Measurements from ENCODE around the gene ADAMTS8. TPM values are rescaled to one million over a fixed set of nuclear protein-coding genes. Genes with fewer than 3 reads are reported as not detected.

ADAMTS8 gene
- polyA plus RNA-seq, 2 of the 4 experiments (the other 2 are of a cell fraction), result 0.17 to 0.26 TPM

DNA sequence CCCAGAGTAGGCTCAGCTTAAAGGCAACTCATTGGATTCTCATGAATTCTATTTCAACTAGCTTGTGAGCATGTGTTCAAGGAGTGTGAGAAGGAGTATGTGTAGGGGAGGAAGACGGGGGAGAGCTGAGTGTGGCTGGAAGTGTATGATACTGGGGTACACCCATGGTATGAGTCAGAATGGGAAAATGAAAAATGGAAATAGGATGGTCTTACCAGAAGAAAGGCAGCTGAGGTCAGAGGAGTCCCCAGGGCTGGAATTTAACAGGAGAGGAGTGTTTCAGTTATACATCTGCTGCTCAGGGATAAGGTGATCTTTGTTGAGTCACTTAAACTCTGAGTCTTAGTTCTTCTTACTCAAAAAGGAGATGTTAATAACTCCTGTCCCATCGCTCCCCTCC, 13.3 kb upstream of the ADAMTS8 start:
- no peak overlapping the region for H3K4me2 ChIP-seq
- DNase-seq (ENCODE audit: low read depth in 1 of 2, low spot score in 1 of 2) (no peak), FAIRE-seq (no peak), ATAC-seq (no peak)
- 46% methylated on average over 2 of the region's 2 CpGs for WGBS (ENCODE audit: missing lambda C conversion rate)
- no peak overlapping the region for H3K27ac ChIP-seq
- ChIA-PET CTCF (interaction anchor here (0.7 to 25.6 kb wide), 5 partner anchors 9 to 454 kb away, joined by 3 to 732 read pairs (median 3); no protein-coding TSS in a partner anchor), POLR2A (no interaction called here)
- TF ChIP-seq GATA3 (IDR thresholded peaks at IDR 0.05; ENCODE audit: borderline replicate concordance) (no peak), CHD4 (IDR thresholded peaks at IDR 0.05; ENCODE audit: borderline replicate concordance) (no peak), SREBF2 (IDR thresholded peaks at IDR 0.05) (no peak), ZFP36 (IDR thresholded peaks at IDR 0.05; ENCODE audit: borderline replicate concordance, partially characterized antibody) (no peak), NR3C1 (IDR thresholded peaks at IDR 0.05) (no peak), JUN (IDR thresholded peaks at IDR 0.05) (no peak), RARB (CRISPR knock-in tag; IDR thresholded peaks at IDR 0.05) (no peak), JUNB (IDR thresholded peaks at IDR 0.05) (no peak), RFX5 (IDR thresholded peaks at IDR 0.05) (no peak)
- TF ChIP-seq, protein P1, sequence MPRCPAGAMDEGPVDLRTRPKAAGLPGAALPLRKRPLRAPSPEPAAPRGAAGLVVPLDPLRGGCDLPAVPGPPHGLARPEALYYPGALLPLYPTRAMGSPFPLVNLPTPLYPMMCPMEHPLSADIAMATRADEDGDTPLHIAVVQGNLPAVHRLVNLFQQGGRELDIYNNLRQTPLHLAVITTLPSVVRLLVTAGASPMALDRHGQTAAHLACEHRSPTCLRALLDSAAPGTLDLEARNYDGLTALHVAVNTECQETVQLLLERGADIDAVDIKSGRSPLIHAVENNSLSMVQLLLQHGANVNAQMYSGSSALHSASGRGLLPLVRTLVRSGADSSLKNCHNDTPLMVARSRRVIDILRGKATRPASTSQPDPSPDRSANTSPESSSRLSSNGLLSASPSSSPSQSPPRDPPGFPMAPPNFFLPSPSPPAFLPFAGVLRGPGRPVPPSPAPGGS (IDR thresholded peaks at IDR 0.05), result no peak
- H3K4me1 ChIP-seq, result no peaks in the 10 kb centered on the region
- H3K9me3 ChIP-seq, result no peaks in the 10 kb centered on the region
- no peak overlapping the region for H3K4me3 ChIP-seq

DNA sequence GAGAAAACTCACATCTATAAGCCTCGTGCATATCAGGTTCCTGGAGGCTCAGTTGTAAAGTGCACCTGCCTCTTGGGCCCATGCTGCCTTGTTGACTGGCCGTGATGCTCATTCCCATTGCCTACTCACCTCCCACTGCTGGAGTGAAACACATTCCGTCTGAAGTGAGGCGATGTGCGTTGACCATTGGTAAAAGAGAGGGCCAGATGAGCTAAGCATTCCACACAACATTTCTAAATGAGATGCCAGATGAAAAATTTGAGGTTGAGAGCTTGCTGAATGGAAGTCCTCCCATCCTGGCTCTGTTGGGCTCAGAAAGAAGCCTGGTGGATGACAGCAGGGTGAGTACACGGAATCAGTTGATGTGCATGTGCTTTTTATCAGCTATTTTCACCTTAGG, 11.5 kb upstream of the ADAMTS8 start:
- 83% methylated on average over 6 of the region's 6 CpGs for WGBS (ENCODE audit: missing lambda C conversion rate)
- Histone ChIP-seq H3K4me3 (no peak overlapping the region), H3K4me2 (no peak overlapping the region), H3K9me3 (no peaks in the 10 kb centered on the region), H3K4me1 (peaks cover 12% of the 10 kb centered on the region), H3K27ac (no peak overlapping the region)
- ChIA-PET CTCF (interaction anchor here (11.4 to 25.6 kb wide), 2 partner anchors 387 to 426 kb away, joined by 163 to 732 read pairs; no protein-coding TSS in a partner anchor), POLR2A (no interaction called here)
- DNase-seq (ENCODE audit: low read depth in 1 of 2, low spot score in 1 of 2), result no peak
- TF ChIP-seq HOXB13 (CRISPR knock-in tag; IDR thresholded peaks at IDR 0.05; ENCODE audit: low read depth) (no peak), HEYL (CRISPR knock-in tag; IDR thresholded peaks at IDR 0.05) (no peak), TP53 (CRISPR knock-in tag; IDR thresholded peaks at IDR 0.05) (no peak), TFCP2L1 (CRISPR knock-in tag; IDR thresholded peaks at IDR 0.05) (no peak), CHD4 (IDR thresholded peaks at IDR 0.05; ENCODE audit: borderline replicate concordance) (no peak), POLR2AphosphoS2 (conservative IDR thresholded peaks at IDR 0.05; ENCODE audit: low read length) (no peak), CBX8 (IDR thresholded peaks at IDR 0.05) (no peak), CEBPB (IDR thresholded peaks at IDR 0.05) (no peak), JUNB (IDR thresholded peaks at IDR 0.05) (no peak)
- TF ChIP-seq, protein P2, sequence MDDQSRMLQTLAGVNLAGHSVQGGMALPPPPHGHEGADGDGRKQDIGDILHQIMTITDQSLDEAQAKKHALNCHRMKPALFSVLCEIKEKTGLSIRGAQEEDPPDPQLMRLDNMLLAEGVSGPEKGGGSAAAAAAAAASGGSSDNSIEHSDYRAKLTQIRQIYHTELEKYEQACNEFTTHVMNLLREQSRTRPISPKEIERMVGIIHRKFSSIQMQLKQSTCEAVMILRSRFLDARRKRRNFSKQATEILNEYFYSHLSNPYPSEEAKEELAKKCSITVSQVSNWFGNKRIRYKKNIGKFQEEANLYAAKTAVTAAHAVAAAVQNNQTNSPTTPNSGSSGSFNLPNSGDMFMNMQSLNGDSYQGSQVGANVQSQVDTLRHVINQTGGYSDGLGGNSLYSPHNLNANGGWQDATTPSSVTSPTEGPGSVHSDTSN (IDR thresholded peaks at IDR 0.05), result no peak
- TF ChIP-seq, protein P3, sequence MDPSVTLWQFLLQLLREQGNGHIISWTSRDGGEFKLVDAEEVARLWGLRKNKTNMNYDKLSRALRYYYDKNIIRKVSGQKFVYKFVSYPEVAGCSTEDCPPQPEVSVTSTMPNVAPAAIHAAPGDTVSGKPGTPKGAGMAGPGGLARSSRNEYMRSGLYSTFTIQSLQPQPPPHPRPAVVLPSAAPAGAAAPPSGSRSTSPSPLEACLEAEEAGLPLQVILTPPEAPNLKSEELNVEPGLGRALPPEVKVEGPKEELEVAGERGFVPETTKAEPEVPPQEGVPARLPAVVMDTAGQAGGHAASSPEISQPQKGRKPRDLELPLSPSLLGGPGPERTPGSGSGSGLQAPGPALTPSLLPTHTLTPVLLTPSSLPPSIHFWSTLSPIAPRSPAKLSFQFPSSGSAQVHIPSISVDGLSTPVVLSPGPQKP (IDR thresholded peaks at IDR 0.05; ENCODE audit: low read depth, low read length), result no peak
- TF ChIP-seq, protein P4, sequence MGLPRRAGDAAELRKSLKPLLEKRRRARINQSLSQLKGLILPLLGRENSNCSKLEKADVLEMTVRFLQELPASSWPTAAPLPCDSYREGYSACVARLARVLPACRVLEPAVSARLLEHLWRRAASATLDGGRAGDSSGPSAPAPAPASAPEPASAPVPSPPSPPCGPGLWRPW (IDR thresholded peaks at IDR 0.05), result no peak
- no peak for FAIRE-seq
- ATAC-seq, result no peak

DNA sequence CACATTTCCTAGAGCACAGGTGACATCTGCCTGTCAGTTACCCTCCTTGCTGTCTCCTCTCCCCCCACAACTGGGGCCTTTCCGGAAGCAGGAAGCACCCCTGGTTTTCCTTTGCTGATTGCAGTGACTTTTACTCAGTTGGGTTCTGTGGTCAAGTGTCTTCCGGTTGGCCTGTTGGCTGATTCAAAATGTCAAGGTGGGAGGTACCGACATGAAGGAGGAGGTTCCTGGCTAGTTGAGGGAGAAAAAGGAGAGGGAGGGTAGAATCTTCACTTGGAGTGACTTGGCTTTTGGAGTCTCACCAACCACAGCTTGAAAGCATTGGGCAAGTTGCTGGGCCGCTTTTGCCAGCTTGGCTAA, 10.7 kb upstream of the ADAMTS8 start:
- ATAC-seq, result no peak
- no peaks in the 10 kb centered on the region for H3K9me3 ChIP-seq
- ChIA-PET CTCF (interaction anchor here (1.8 to 25.6 kb wide), 3 partner anchors 388 to 455 kb away, joined by 5 to 732 read pairs (median 163); no protein-coding TSS in a partner anchor), POLR2A (no interaction called here)
- H3K4me3 ChIP-seq, result no peak overlapping the region
- no peak overlapping the region for H3K4me2 ChIP-seq
- DNase-seq (ENCODE audit: low read depth in 1 of 2, low spot score in 1 of 2), result no peak
- FAIRE-seq, result no peak
- TF ChIP-seq FOSL2 (IDR thresholded peaks at IDR 0.05) (no peak), FOSL2 (CRISPR knock-in tag; IDR thresholded peaks at IDR 0.05) (no peak), BHLHE40 (IDR thresholded peaks at IDR 0.05; ENCODE audit: low read depth, low read length) (no peak), ZSCAN20 (CRISPR knock-in tag; IDR thresholded peaks at IDR 0.05) (no peak), FOSB (CRISPR knock-in tag; IDR thresholded peaks at IDR 0.05) (no peak), HEYL (CRISPR knock-in tag; IDR thresholded peaks at IDR 0.05) (no peak), RAD21 (conservative IDR thresholded peaks at IDR 0.05 in 1 of 2, IDR thresholded peaks at IDR 0.05 in 1 of 2) (no peak), ZFP36 (IDR thresholded peaks at IDR 0.05; ENCODE audit: borderline replicate concordance, partially characterized antibody) (no peak), POLR2A (IDR thresholded peaks at IDR 0.05; ENCODE audit: low read length) (no peak), RFX5 (IDR thresholded peaks at IDR 0.05) (no peak), MAZ (IDR thresholded peaks at IDR 0.05; ENCODE audit: borderline replicate concordance, low read depth, low read length) (no peak), POLR2AphosphoS2 (conservative IDR thresholded peaks at IDR 0.05; ENCODE audit: low read length) (no peak), CBX8 (IDR thresholded peaks at IDR 0.05) (no peak), MAFK (IDR thresholded peaks at IDR 0.05; ENCODE audit: partially characterized antibody) (no peak)
- TF ChIP-seq, protein P5, sequence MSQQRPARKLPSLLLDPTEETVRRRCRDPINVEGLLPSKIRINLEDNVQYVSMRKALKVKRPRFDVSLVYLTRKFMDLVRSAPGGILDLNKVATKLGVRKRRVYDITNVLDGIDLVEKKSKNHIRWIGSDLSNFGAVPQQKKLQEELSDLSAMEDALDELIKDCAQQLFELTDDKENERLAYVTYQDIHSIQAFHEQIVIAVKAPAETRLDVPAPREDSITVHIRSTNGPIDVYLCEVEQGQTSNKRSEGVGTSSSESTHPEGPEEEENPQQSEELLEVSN (IDR thresholded peaks at IDR 0.05; ENCODE audit: borderline replicate concordance, low read depth), result no peak
- TF ChIP-seq, protein P6, sequence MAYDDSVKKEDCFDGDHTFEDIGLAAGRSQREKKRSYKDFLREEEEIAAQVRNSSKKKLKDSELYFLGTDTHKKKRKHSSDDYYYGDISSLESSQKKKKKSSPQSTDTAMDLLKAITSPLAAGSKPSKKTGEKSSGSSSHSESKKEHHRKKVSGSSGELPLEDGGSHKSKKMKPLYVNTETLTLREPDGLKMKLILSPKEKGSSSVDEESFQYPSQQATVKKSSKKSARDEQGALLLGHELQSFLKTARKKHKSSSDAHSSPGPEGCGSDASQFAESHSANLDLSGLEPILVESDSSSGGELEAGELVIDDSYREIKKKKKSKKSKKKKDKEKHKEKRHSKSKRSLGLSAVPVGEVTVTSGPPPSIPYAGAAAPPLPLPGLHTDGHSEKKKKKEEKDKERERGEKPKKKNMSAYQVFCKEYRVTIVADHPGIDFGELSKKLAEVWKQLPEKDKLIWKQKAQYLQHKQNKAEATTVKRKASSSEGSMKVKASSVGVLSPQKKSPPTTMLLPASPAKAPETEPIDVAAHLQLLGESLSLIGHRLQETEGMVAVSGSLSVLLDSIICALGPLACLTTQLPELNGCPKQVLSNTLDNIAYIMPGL (CRISPR knock-in tag; IDR thresholded peaks at IDR 0.05; ENCODE audit: borderline replicate concordance), result no peak
- peaks cover 12% of the 10 kb centered on the region for H3K4me1 ChIP-seq
- WGBS (ENCODE audit: missing lambda C conversion rate), result 84% methylated on average over 4 of the region's 4 CpGs
- H3K27ac ChIP-seq, result no peak overlapping the region

All from A549 (cell line).